Loucy (cell line): Measurements from ENCODE around the gene C1QBP.

Experiments
- H2AFZ ChIP-seq: fragments of 200-600 bp; sonication (generic); 2 replicates; pipeline ENCODE4 v1.6.0; 2016; ENCODE audit warnings: antibody characterized with exemption, mild to moderate bottlenecking, low read length, moderate library complexity
- H3F3A ChIP-seq: fragments of 200-600 bp; 2 replicates; pipeline ENCODE4 v1.6.0; 2016; ENCODE audit warnings: antibody characterized with exemption, low read depth, mild to moderate bottlenecking
- H3K27me3 ChIP-seq: fragments of 200-600 bp; sonication (generic); 2 replicates; pipeline ENCODE4 v1.6.1; 2014; ENCODE audit warnings: low read length, mild to moderate bottlenecking; ENCODE audit not compliant: insufficient read depth, poor library complexity, severe bottlenecking
- H3K36me3 ChIP-seq: fragments of 200-600 bp; sonication (generic); 2 replicates; pipeline ENCODE4 v1.6.1; 2016; ENCODE audit warnings: low read length; ENCODE audit not compliant: insufficient read depth
- H3K4me1 ChIP-seq: fragments of 200-600 bp; sonication (generic); 2 replicates; pipeline ENCODE4 v1.5.1; 2014; ENCODE audit warnings: low read length, mild to moderate bottlenecking; ENCODE audit not compliant: insufficient read depth, poor library complexity, severe bottlenecking
- H3K4me2 ChIP-seq: fragments of 200-600 bp; sonication (generic); 2 replicates; pipeline ENCODE4 v1.6.0; 2014; ENCODE audit warnings: antibody characterized with exemption, low read length, low read depth, mild to moderate bottlenecking; ENCODE audit not compliant: poor library complexity, severe bottlenecking
- H3K4me3 ChIP-seq: fragments of 200-600 bp; sonication (generic); 2 replicates; pipeline ENCODE4 v1.5.1; 2014; ENCODE audit warnings: low read length, mild to moderate bottlenecking, mixed read lengths; ENCODE audit not compliant: poor library complexity, severe bottlenecking
- H3K79me2 ChIP-seq: fragments of 200-600 bp; sonication (generic); 2 replicates; pipeline ENCODE4 v1.6.1; 2014; ENCODE audit warnings: low read length; ENCODE audit not compliant: insufficient read depth
- H3K9ac ChIP-seq: fragments of 200-600 bp; sonication (generic); 2 replicates; pipeline ENCODE4 v1.6.0; 2014; ENCODE audit warnings: mild to moderate bottlenecking, low read depth, low read length, moderate library complexity; ENCODE audit not compliant: poor library complexity, severe bottlenecking
- H3K9me2 ChIP-seq: fragments of 200-600 bp; sonication (generic); replicated peaks from 2 replicates; pipeline ENCODE4 v1.6.1; 2016; ENCODE audit warnings: low read depth, low read length, mixed read lengths
- H3K9me3 ChIP-seq: fragments of 200-600 bp; sonication (generic); 2 replicates; pipeline ENCODE4 v1.6.1; 2014; ENCODE audit warnings: mild to moderate bottlenecking, antibody characterized with exemption, low read length, low read depth; ENCODE audit not compliant: insufficient read depth
- H4K20me1 ChIP-seq: fragments of 200-600 bp; sonication (generic); 2 replicates; pipeline ENCODE4 v1.6.0; 2014; ENCODE audit warnings: antibody characterized with exemption, low read length, mild to moderate bottlenecking; ENCODE audit not compliant: insufficient read depth, poor library complexity, severe bottlenecking
- EZH2phosphoT487 ChIP-seq: fragments of 200-600 bp; IDR thresholded peaks from 2 replicates; pipeline ENCODE4 v1.6.1; 2018; ENCODE audit warnings: antibody characterized with exemption, mild to moderate bottlenecking, moderate library complexity, borderline replicate concordance
- TF ChIP-seq, protein P1 (sequence below): fragments of 200-600 bp; sonication (generic); conservative IDR thresholded peaks from 2 replicates; pipeline ENCODE4 v1.5.1; 2014; ENCODE audit warnings: mild to moderate bottlenecking, antibody characterized with exemption, low read length

The C1QBP gene

DNA sequence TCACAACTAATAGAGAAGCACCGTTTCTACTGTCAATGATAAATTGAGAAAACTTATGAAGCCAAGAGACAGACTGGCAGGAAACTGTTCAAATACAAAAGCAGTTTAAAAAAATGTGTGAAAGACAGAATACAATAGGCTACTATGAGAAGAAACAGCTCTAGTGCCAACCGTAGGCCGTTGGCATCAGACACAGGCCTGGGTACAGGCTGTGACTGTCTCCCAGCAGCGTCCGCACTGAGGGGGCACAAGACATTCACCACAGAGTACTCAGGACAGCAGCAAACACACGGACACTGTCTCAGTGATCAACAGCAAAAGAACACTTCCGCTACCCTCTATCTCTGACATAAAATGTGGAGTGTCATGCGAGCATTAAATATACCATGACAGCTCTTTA lies 7.8 kb upstream of the C1QBP start:
- H2AFZ ChIP-seq = no peak overlapping the region
- H3K4me3 ChIP-seq = no peak overlapping the region
- TF ChIP-seq EZH2phosphoT487 = no peak
- TF ChIP-seq, protein P1, sequence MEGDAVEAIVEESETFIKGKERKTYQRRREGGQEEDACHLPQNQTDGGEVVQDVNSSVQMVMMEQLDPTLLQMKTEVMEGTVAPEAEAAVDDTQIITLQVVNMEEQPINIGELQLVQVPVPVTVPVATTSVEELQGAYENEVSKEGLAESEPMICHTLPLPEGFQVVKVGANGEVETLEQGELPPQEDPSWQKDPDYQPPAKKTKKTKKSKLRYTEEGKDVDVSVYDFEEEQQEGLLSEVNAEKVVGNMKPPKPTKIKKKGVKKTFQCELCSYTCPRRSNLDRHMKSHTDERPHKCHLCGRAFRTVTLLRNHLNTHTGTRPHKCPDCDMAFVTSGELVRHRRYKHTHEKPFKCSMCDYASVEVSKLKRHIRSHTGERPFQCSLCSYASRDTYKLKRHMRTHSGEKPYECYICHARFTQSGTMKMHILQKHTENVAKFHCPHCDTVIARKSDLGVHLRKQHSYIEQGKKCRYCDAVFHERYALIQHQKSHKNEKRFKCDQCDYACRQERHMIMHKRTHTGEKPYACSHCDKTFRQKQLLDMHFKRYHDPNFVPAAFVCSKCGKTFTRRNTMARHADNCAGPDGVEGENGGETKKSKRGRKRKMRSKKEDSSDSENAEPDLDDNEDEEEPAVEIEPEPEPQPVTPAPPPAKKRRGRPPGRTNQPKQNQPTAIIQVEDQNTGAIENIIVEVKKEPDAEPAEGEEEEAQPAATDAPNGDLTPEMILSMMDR = no peak
- no peak overlapping the region for H3K4me2 ChIP-seq
- no peaks in the 10 kb centered on the region for H3K9me2 ChIP-seq
- peaks cover 80% of the 10 kb centered on the region; the same call in 1 of the 2 replicates for H3K36me3 ChIP-seq
- no peak overlapping the region for H3K9ac ChIP-seq
- peaks cover 5% of the 10 kb centered on the region; the same call in 1 of the 2 replicates for H3F3A ChIP-seq
- H3K79me2 ChIP-seq = no peaks in the 10 kb centered on the region
- H4K20me1 ChIP-seq = no peaks in the 10 kb centered on the region
- no peaks in the 10 kb centered on the region for H3K4me1 ChIP-seq
- no peaks in the 10 kb centered on the region for H3K9me3 ChIP-seq
- no peaks in the 10 kb centered on the region for H3K27me3 ChIP-seq

DNA sequence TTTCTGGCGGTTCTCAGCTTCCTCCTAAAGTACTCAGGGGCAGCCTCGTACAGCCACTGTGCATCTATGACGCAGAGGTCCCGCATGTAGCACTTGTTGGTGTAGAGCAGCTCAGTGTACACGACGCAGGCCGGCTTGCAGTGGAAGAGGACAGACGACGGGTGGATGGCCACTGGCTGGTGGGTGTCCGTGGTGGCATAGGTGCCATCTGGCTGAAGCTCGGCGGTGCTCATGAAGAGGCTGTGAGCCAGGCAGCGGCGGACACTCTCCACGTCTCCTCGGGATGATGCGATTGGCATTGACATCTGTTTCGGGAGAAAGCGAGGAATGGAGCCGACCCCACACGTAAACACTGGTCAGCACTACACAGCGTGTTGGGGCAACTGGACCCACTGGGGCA lies 5.3 kb upstream of the C1QBP start:
- Histone ChIP-seq H3K36me3 (peaks cover 65% of the 10 kb centered on the region; the same call in 1 of the 2 replicates), H3K9me2 (no peaks in the 10 kb centered on the region), H3F3A (peaks cover 5% of the 10 kb centered on the region; the same call in 1 of the 2 replicates), H3K27me3 (no peaks in the 10 kb centered on the region), H3K9me3 (no peaks in the 10 kb centered on the region), H2AFZ (no peak overlapping the region), H3K4me3 (no peak overlapping the region), H3K4me1 (peaks cover 4% of the 10 kb centered on the region), H3K9ac (no peak overlapping the region), H3K4me2 (no peak overlapping the region), H4K20me1 (no peaks in the 10 kb centered on the region), H3K79me2 (no peaks in the 10 kb centered on the region)
- TF ChIP-seq, protein P1 = no peak
- TF ChIP-seq EZH2phosphoT487 = no peak

DNA sequence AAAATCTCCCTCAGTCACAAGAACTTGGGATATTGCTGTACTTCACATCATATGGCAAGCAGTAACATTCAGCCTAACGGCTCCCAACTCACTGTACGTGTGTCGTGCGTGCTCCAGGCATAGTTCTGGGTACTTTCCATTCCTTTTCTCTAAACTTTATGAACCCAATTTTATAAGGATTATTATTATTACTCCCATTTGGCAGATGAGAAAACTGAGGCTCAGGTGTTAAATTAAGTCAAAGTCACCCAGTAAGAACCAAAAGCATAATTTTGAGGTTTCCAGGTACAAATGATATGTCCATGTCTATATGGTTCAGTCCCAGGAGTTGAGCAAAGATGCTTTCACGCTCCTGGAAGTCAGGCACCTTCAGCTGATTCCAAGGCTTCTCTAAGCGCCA lies 4.8 kb upstream of the C1QBP start:
- Histone ChIP-seq H3K79me2 (peaks cover 1% of the 10 kb centered on the region), H3K9ac (no peak overlapping the region), H3K9me2 (no peaks in the 10 kb centered on the region), H3K36me3 (peaks cover 60% of the 10 kb centered on the region; the same call in 1 of the 2 replicates), H3F3A (peaks cover 2% of the 10 kb centered on the region; the same call in 1 of the 2 replicates), H3K27me3 (no peaks in the 10 kb centered on the region), H2AFZ (no peak overlapping the region), H3K4me3 (no peak overlapping the region), H4K20me1 (no peaks in the 10 kb centered on the region), H3K9me3 (no peaks in the 10 kb centered on the region), H3K4me1 (peaks cover 4% of the 10 kb centered on the region), H3K4me2 (no peak overlapping the region)
- TF ChIP-seq, protein P1 = no peak
- TF ChIP-seq EZH2phosphoT487 = no peak
